MM.1S (cell line): Measurements from ENCODE around the gene CADM2.

Experiments used
- EZH2 ChIP-seq: fragments of 300-600 bp; sonication (generic); optimal IDR thresholded peaks from 2 replicates; pipeline ENCODE3; 2017; ENCODE audit warnings: low read depth, mild to moderate bottlenecking, antibody characterized with exemption, low read length, mixed read lengths
- EZH2phosphoT487 ChIP-seq: fragments of 300-600 bp; sonication (generic); IDR thresholded peaks from 2 replicates; pipeline ENCODE4 v1.6.1; 2018; ENCODE audit warnings: antibody characterized with exemption, low read length
- TF ChIP-seq, protein P1 (sequence below): fragments of 300-600 bp; sonication (generic); IDR thresholded peaks from 2 replicates; pipeline ENCODE4 v1.5.1; 2016; ENCODE audit warnings: antibody characterized with exemption, low read length, mixed read lengths

DNA sequence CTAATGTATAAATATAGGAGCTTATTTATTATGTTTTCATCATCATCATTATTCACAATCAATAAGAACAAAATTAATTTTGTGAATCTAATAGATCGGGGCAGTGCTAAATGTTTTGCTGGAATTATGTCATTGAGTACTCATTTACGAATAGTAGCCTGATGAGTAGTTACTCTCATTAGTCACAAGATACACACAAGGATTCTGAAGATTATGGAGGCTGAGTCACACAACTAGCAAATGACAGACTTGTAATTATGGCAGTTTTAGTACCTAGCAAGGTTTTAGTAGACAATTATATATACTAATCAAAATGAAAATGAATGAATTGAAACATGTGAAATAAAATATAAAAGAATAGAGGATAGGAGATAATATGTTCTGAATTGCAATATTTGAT lies 954.2 kb downstream of the CADM2 start:
- TF ChIP-seq, protein P1, sequence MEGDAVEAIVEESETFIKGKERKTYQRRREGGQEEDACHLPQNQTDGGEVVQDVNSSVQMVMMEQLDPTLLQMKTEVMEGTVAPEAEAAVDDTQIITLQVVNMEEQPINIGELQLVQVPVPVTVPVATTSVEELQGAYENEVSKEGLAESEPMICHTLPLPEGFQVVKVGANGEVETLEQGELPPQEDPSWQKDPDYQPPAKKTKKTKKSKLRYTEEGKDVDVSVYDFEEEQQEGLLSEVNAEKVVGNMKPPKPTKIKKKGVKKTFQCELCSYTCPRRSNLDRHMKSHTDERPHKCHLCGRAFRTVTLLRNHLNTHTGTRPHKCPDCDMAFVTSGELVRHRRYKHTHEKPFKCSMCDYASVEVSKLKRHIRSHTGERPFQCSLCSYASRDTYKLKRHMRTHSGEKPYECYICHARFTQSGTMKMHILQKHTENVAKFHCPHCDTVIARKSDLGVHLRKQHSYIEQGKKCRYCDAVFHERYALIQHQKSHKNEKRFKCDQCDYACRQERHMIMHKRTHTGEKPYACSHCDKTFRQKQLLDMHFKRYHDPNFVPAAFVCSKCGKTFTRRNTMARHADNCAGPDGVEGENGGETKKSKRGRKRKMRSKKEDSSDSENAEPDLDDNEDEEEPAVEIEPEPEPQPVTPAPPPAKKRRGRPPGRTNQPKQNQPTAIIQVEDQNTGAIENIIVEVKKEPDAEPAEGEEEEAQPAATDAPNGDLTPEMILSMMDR: no peak
- TF ChIP-seq EZH2: no peak
- TF ChIP-seq EZH2phosphoT487: no peak
